ENCODE measurements around the gene FAH. TPM values are rescaled to one million over a fixed set of nuclear protein-coding genes. Genes with fewer than 3 reads are reported as not detected.

Gene FAH
- total and polyA plus RNA-seq, 2 donors (not counting 3 experiments of a cell fraction or from before 2014, with no cell fraction given) = 18.2 to 18.7 TPM

DNA sequence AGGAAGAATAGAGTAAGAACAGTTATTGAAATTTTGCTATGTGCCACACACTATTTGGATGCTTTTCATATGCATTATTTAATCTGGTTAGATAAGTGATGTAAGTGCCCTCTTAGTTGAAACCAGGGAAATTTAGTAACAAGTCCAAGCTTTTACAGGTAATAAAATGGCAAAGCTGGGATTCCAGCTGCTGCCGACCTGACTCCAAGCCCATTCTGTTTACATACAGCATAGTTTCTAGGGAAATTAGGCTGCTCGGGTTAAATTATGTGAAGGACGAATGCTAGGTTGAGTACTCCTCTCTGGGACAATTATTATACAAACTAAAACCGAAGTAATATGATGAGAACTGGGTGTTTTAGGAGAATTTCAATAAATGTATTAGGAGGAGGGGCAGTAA is 38.7 kb upstream of the FAH start:
- Histone ChIP-seq H3K4me1 (ENCODE audit: control insufficient read depth, extremely low read depth, insufficient read depth, low read length) (no peaks in the 10 kb centered on the region), H3K9me3 (replicated peaks; ENCODE audit: control insufficient read depth, insufficient read depth, low read length) (no peaks in the 10 kb centered on the region), H3K27ac (ENCODE audit: insufficient read depth, low read depth, low read length) (no peak overlapping the region), H3K79me2 (ENCODE audit: control insufficient read depth, insufficient read depth, low read length) (peaks cover 41% of the 10 kb centered on the region), H4K20me1 (replicated peaks; ENCODE audit: control insufficient read depth, extremely low read depth, insufficient read depth, low read length) (peaks cover 7% of the 10 kb centered on the region), H3K4me3 (replicated peaks in 1 of 3; ENCODE audit: insufficient read depth in 1 of 3, low read depth in 1 of 3, low read length in 3 of 3) (no peak overlapping the region), H3K4me2 (ENCODE audit: insufficient read depth, low read length) (no peak overlapping the region), H3K36me3 (ENCODE audit: control insufficient read depth in 2 of 2, extremely low read depth in 1 of 2, insufficient read depth in 2 of 2, low read length in 2 of 2) (no peaks in the 10 kb centered on the region), H3K27me3 (ENCODE audit: control insufficient read depth in 2 of 2, insufficient read depth in 2 of 2, low read length in 2 of 2) (no peaks in the 10 kb centered on the region), H3K9ac (replicated peaks; ENCODE audit: extremely low read depth, insufficient read depth, low read length) (no peak overlapping the region), H3K9me1 (replicated peaks; ENCODE audit: control insufficient read depth, extremely low read depth, insufficient read depth, low read length) (no peaks in the 10 kb centered on the region), H2AFZ (ENCODE audit: low read depth, low read length) (no peak overlapping the region)
- FAIRE-seq = no peak
- ChIA-PET CTCF (interaction anchor here (0.9 kb wide), 1 partner anchor 38 kb away, joined by 3 read pairs; no protein-coding TSS in a partner anchor), POLR2A (no interaction called here)
- TF ChIP-seq, protein P1, sequence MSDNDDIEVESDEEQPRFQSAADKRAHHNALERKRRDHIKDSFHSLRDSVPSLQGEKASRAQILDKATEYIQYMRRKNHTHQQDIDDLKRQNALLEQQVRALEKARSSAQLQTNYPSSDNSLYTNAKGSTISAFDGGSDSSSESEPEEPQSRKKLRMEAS (IDR thresholded peaks at IDR 0.05; ENCODE audit: insufficient read depth, insufficient read length) = no peak
- TF ChIP-seq FOS (IDR thresholded peaks at IDR 0.05; ENCODE audit: borderline replicate concordance, insufficient read depth, low read length) = no peak
- intact Hi-C loops (cut with micrococcal nuclease) (loop anchor here (2.0 kb wide), 1 partner anchor 13 kb away; no protein-coding TSS in a partner anchor), dilution Hi-C loops (cut with MboI; ENCODE audit: extremely low pct_ligation_motif_present, low sequenced_read_pairs) (no loop called here)
- BruUV-seq (replicated peaks) = no TSS peak
- no peak for DNase-seq (ENCODE audit: low read depth, low spot score)

DNA sequence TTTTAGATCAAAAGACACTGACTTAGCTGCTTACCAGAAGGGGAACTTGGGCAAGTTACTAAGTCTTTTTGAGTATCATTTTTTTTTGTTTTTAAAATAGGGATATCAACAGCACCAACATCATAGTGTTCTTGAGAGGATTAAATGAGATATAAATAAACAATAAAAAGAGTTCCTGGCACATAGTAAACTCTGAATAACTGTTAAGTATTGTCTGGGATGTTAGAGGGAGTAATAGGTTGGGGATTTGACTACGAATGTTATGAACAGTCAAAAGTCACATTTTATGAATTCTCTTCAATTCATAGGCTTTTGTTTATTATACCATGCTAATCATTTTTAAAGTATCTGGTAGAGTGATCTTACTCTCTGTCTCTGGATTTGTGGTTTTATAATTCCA is 37.8 kb upstream of the FAH start:
- no peaks in the 10 kb centered on the region for H3K9me3 ChIP-seq (replicated peaks; ENCODE audit: control insufficient read depth, insufficient read depth, low read length)
- no peaks in the 10 kb centered on the region for H3K9me1 ChIP-seq (replicated peaks; ENCODE audit: control insufficient read depth, extremely low read depth, insufficient read depth, low read length)
- no peak overlapping the region for H3K9ac ChIP-seq (replicated peaks; ENCODE audit: extremely low read depth, insufficient read depth, low read length)
- H3K4me1 ChIP-seq (ENCODE audit: control insufficient read depth, extremely low read depth, insufficient read depth, low read length) = no peaks in the 10 kb centered on the region
- H2AFZ ChIP-seq (ENCODE audit: low read depth, low read length) = no peak overlapping the region
- H3K79me2 ChIP-seq (ENCODE audit: control insufficient read depth, insufficient read depth, low read length) = peaks cover 35% of the 10 kb centered on the region
- TF ChIP-seq EZH2 (IDR thresholded peaks at IDR 0.05; ENCODE audit: borderline replicate concordance, low read depth, low read length, severe bottlenecking) = no peak
- TF ChIP-seq, protein P2, sequence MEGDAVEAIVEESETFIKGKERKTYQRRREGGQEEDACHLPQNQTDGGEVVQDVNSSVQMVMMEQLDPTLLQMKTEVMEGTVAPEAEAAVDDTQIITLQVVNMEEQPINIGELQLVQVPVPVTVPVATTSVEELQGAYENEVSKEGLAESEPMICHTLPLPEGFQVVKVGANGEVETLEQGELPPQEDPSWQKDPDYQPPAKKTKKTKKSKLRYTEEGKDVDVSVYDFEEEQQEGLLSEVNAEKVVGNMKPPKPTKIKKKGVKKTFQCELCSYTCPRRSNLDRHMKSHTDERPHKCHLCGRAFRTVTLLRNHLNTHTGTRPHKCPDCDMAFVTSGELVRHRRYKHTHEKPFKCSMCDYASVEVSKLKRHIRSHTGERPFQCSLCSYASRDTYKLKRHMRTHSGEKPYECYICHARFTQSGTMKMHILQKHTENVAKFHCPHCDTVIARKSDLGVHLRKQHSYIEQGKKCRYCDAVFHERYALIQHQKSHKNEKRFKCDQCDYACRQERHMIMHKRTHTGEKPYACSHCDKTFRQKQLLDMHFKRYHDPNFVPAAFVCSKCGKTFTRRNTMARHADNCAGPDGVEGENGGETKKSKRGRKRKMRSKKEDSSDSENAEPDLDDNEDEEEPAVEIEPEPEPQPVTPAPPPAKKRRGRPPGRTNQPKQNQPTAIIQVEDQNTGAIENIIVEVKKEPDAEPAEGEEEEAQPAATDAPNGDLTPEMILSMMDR (IDR thresholded peaks at IDR 0.05; ENCODE audit: extremely low read depth in 1 of 2, insufficient read depth in 1 of 2, low read depth in 1 of 2, low read length in 2 of 2) = no peak
- TF ChIP-seq, protein P1 (IDR thresholded peaks at IDR 0.05; ENCODE audit: insufficient read depth, insufficient read length) = no peak
- TF ChIP-seq POLR2AphosphoS5 (IDR thresholded peaks at IDR 0.05; ENCODE audit: insufficient read depth, low read depth, low read length) = no peak
- TF ChIP-seq JUN (IDR thresholded peaks at IDR 0.05; ENCODE audit: borderline replicate concordance, insufficient read depth, insufficient read length, low read depth) = no peak
- TF ChIP-seq MYC (IDR thresholded peaks at IDR 0.05; ENCODE audit: low read depth, low read length) = no peak
- TF ChIP-seq GATA2 (IDR thresholded peaks at IDR 0.05; ENCODE audit: insufficient read depth, insufficient read length, low read depth, low read length) = no peak
- TF ChIP-seq POLR2A (IDR thresholded peaks at IDR 0.05; ENCODE audit: low read depth, low read length) = no peak
- dilution Hi-C loops (cut with MboI; ENCODE audit: extremely low pct_ligation_motif_present, low sequenced_read_pairs) (no loop called here), intact Hi-C loops (cut with micrococcal nuclease) (loop anchor here (2.0 kb wide), 1 partner anchor 14 kb away; no protein-coding TSS in a partner anchor)
- FAIRE-seq (no peak), DNase-seq (ENCODE audit: low read depth, low spot score) (no peak)
- no peak overlapping the region for H3K27ac ChIP-seq (ENCODE audit: insufficient read depth, low read depth, low read length)
- CTCF ChIA-PET = no interaction called here
- H4K20me1 ChIP-seq (replicated peaks; ENCODE audit: control insufficient read depth, extremely low read depth, insufficient read depth, low read length) = peaks cover 7% of the 10 kb centered on the region
- no peaks in the 10 kb centered on the region for H3K36me3 ChIP-seq (ENCODE audit: control insufficient read depth in 2 of 2, extremely low read depth in 1 of 2, insufficient read depth in 2 of 2, low read length in 2 of 2)
- BruUV-seq (replicated peaks) = no TSS peak
- no peak overlapping the region for H3K4me2 ChIP-seq (ENCODE audit: insufficient read depth, low read length)
- no peak overlapping the region for H3K4me3 ChIP-seq (replicated peaks in 1 of 3; ENCODE audit: insufficient read depth in 1 of 3, low read depth in 1 of 3, low read length in 3 of 3)
- H3K27me3 ChIP-seq (ENCODE audit: control insufficient read depth in 2 of 2, insufficient read depth in 2 of 2, low read length in 2 of 2) = no peaks in the 10 kb centered on the region
- POLR2A ChIA-PET = no interaction called here

All from endothelial cell of umbilical vein (primary cell).